Measurements from ENCODE around the gene APOA4.
"Not testable (repeated sequence)": the region's sequence is repeated elsewhere in the genome, so short reads cannot be mapped to it uniquely, and the experiment has no call there.

Gene APOA4

DNA sequence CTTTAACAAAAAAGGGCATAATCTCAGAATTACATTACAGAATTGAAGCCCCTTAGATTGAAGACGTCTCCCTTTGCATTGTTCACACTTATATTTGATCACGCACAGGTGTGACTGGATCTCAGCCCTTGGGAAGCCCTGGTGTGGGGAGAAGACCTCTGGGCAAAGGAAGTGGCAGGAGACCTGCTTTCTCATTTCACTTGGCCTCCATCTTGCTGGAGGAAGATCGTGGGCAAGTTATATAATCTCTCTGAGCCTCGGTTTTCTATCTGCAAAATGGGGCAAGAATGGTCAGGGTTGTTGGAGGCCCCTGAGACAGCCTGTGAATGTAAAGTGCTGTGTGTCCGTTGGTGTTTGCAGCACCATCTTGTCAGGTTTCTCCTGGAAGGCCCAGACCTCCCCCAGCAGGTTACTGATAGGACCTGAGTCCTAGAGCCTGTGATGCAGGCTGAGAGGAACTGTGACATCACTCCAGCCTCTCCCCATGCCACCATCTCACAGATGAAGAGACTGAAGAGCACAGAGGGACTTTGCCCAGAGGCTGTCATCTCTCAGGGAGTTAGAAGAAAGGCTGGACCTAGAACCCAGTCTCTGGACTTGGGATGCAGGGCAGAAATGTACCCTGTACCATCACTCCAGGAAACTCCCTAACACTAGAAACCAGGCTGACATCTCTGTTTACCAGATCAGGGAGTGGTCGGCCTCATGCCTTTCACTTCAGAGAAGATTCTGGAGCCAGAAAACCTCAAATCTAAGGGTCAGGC is 15.4 kb upstream of the APOA4 start:
- TF ChIP-seq, protein P1, sequence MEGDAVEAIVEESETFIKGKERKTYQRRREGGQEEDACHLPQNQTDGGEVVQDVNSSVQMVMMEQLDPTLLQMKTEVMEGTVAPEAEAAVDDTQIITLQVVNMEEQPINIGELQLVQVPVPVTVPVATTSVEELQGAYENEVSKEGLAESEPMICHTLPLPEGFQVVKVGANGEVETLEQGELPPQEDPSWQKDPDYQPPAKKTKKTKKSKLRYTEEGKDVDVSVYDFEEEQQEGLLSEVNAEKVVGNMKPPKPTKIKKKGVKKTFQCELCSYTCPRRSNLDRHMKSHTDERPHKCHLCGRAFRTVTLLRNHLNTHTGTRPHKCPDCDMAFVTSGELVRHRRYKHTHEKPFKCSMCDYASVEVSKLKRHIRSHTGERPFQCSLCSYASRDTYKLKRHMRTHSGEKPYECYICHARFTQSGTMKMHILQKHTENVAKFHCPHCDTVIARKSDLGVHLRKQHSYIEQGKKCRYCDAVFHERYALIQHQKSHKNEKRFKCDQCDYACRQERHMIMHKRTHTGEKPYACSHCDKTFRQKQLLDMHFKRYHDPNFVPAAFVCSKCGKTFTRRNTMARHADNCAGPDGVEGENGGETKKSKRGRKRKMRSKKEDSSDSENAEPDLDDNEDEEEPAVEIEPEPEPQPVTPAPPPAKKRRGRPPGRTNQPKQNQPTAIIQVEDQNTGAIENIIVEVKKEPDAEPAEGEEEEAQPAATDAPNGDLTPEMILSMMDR (IDR thresholded peaks at IDR 0.05; ENCODE audit: control extremely low read depth, extremely low read depth, low read depth, missing control alignments), result no peak
- ChIA-PET POLR2A (no interaction called here), CTCF (interaction anchor here (1.4 to 6.3 kb wide), 4 partner anchors 12 to 48 kb away, joined by 3 to 100 read pairs (median 27); partner anchors contain the start of genes APOA4, APOA5 and ZPR1)
- no peak for DNase-seq (ENCODE audit: extremely low spot score)

DNA sequence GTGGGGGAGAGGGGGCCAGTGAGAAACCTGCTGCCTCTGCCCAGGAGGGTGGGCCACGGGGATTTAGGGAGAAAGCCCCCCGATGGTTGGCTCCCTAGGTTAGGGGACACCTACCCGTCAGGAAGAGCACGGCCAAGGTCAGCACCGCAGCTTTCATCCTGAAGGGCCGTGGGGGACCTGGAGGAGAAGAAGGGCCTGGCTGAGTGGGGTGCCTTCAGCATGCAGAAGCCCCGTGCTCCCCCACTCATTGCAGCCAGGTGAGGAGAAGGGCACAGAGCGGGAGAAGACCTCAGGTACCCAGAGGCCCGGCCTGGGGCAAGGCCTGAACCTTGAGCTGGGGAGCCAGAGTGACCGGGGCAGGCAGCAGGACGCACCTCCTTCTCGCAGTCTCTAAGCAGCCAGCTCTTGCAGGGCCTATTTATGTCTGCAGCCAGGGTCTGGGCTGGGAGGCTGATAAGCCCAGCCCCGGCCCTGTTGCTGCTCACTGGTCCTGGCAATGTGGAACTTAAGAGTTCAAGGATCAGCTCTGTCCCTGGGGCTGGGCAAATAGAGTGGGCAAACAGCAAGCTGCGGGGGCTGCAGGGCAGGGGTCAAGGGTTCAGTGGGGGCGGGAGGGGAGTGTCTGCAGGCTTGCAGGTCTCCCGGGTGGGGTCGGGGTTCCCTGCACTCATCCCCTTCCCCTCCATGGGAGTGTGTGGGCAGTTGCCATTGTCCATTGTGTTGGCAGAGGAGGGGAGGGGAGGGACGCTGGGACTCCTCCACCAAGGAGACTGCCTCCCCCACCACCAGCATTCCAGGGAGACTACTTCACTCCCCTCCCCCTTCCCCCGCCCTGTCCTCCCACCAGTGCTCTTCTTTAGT is 14.4 kb upstream of the APOA4 start, which contains the start of gene APOA1:
Gene APOA1, minus strand, starts transcription at position 392 of the 861 bp plus-strand sequence. Its CDS starts 235 bp downstream, at position 157.
- no peak for DNase-seq (ENCODE audit: extremely low spot score)
- TF ChIP-seq, protein P1 (IDR thresholded peaks at IDR 0.05; ENCODE audit: control extremely low read depth, extremely low read depth, low read depth, missing control alignments), result no peak
- CTCF ChIA-PET, result interaction anchor here (1.4 to 6.3 kb wide), 7 partner anchors 8 to 102 kb away, joined by 3 to 100 read pairs (median 15); partner anchors contain the start of genes APOA4, APOA5 and ZPR1
- POLR2A ChIA-PET, result no interaction called here

DNA sequence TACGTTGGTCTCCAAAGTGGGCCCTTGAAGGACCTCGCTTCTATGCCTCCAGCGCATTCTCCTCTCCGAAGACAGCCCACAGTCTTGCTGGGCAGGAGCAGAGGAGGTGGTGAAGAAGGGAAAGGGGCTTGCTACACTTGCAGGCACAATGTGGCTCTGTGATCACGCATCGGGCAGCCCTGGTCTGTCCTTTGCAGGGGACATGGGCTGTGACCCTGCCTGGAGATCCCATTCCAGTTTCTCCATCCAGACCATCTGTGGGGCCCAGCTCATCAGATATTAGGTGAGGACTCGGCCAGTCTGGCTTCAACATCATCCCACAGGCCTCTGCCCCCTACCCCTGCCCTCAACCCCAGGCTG is 13.5 kb upstream of the APOA4 start:
- DNase-seq (ENCODE audit: extremely low spot score), result no peak
- POLR2A ChIA-PET, result no interaction called here
- CTCF ChIA-PET, result interaction anchor here (1.0 to 6.3 kb wide), 22 partner anchors 9 to 345 kb away, joined by 3 to 100 read pairs (median 7); partner anchors contain the start of genes APOA4, APOA5 and ZPR1
- TF ChIP-seq, protein P1 (IDR thresholded peaks at IDR 0.05; ENCODE audit: control extremely low read depth, extremely low read depth, low read depth, missing control alignments), result no peak

DNA sequence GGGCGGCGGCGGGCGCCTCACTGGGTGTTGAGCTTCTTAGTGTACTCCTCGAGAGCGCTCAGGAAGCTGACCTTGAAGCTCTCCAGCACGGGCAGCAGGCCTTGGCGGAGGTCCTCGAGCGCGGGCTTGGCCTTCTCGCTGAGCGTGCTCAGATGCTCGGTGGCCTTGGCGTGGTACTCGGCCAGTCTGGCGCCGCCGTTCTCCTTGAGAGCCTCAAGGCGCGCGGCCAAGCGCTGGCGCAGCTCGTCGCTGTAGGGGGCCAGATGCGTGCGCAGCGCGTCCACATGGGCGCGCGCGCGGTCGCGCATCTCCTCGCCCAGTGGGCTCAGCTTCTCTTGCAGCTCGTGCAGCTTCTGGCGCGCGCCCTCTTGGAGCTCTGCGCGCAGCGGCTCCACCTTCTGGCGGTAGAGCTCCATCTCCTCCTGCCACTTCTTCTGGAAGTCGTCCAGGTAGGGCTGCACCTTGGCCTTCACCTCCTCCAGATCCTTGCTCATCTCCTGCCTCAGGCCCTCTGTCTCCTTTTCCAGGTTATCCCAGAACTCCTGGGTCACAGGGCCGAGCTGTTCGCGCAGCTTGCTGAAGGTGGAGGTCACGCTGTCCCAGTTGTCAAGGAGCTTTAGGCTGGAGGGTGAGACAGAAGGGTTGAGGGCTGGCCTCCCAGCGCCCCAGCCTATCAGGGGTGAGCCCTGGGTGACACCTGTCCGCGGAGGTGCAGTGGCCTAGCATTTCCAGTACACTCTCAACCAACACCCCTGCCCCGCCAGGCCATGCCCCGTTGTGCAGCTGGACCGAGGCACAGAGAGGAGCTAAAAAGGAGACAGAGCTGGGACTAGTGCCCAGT is 12.9 kb upstream of the APOA4 start:
- CTCF ChIA-PET, result interaction anchor here (0.8 to 6.3 kb wide), 27 partner anchors 9 to 346 kb away, joined by 3 to 100 read pairs (median 5); partner anchors contain the start of genes APOA4, APOA5 and ZPR1
- POLR2A ChIA-PET, result interaction anchor here (0.9 to 1.4 kb wide), 2 partner anchors 48 to 261 kb away, joined by 4 read pairs; partner anchors contain the start of gene ZPR1
- DNase-seq (ENCODE audit: extremely low spot score), result peak; percentile 90
- TF ChIP-seq, protein P1 (IDR thresholded peaks at IDR 0.05; ENCODE audit: control extremely low read depth, extremely low read depth, low read depth, missing control alignments), result peak; percentile 77

DNA sequence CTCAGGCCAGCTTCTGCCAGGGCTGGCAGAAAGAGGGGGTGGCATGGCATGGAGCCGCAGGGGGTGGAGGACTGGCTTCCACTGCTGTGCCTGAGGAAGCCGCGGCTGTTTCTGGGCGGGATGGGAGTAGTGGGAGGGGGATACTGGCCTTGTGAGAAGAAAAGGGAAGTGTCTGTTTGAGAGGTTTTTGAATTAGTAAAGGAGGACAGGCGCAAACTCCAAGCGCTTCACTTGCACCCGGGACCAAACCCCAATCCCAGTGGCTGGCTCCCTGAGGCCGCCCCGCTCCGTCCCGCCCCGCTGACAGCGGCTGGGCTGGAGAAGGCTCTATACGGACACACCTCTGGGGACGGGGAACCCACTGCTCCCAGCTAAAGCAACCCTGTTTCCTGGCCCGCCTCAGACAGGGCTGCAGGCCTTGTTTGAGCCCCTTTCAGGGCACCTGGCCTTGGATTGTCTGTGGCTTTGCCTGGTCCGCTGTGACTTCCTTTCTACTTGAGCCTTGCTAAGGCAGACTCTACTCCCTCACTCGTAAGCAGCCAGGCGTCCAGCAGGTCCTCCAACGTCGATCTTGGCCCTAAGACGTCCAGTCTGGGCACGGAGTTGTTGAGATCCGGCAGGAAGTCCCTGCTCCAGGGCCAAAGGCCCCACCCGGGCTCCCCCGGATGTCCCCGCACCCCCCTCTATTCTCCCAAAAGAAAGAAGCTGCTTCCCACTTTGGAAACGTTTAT is 12.1 kb upstream of the APOA4 start:
- CTCF ChIA-PET, result interaction anchor here (0.8 to 6.3 kb wide), 24 partner anchors 9 to 346 kb away, joined by 3 to 100 read pairs (median 6); partner anchors contain the start of genes APOA4, APOA5 and ZPR1
- POLR2A ChIA-PET, result interaction anchor here (0.9 to 1.4 kb wide), 2 partner anchors 47 to 262 kb away, joined by 4 read pairs; partner anchors contain the start of gene ZPR1
- TF ChIP-seq, protein P1 (IDR thresholded peaks at IDR 0.05; ENCODE audit: control extremely low read depth, extremely low read depth, low read depth, missing control alignments), result no peak
- peak; percentile 45 for DNase-seq (ENCODE audit: extremely low spot score)

DNA sequence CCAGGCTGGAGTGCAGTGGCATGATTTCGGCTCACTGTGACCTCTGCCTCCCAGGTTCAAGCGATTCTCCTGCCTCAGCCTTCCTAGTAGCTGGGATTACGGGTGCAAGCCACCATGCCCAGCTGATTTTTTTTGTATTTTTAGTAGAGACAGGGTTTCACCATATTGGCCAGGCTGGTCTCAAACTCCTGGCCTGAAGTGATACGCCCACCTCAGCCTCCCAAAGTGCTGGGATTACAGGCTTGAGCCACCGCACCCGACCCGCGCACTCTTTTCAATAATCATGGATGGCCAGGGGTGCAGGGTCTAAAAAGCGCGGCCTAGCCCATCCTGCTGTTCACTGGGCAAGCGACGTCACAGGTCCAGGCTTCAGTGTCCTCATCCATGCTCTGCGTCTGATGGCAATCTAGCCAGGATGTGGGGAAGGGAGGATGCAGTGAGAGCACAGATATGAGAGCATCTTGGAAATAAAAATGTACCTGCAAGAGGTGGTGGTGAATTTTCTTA is 11.5 kb upstream of the APOA4 start:
- not testable (repeated sequence) for DNase-seq (ENCODE audit: extremely low spot score)
- POLR2A ChIA-PET, result interaction anchor here (1.4 kb wide), 1 partner anchor 47 kb away, joined by 4 read pairs; the partner anchor contains the start of gene ZPR1
- CTCF ChIA-PET, result interaction anchor here (1.3 to 6.3 kb wide), 6 partner anchors 13 to 102 kb away, joined by 3 to 100 read pairs (median 14); partner anchors contain the start of genes APOA4, APOA5 and ZPR1

All from GM10248 (cell line).